Measurements from ENCODE around the gene RASA3.
"Not testable (repeated sequence)": the region's sequence is repeated elsewhere in the genome, so short reads cannot be mapped to it uniquely, and the experiment has no call there.

RASA3 gene

DNA sequence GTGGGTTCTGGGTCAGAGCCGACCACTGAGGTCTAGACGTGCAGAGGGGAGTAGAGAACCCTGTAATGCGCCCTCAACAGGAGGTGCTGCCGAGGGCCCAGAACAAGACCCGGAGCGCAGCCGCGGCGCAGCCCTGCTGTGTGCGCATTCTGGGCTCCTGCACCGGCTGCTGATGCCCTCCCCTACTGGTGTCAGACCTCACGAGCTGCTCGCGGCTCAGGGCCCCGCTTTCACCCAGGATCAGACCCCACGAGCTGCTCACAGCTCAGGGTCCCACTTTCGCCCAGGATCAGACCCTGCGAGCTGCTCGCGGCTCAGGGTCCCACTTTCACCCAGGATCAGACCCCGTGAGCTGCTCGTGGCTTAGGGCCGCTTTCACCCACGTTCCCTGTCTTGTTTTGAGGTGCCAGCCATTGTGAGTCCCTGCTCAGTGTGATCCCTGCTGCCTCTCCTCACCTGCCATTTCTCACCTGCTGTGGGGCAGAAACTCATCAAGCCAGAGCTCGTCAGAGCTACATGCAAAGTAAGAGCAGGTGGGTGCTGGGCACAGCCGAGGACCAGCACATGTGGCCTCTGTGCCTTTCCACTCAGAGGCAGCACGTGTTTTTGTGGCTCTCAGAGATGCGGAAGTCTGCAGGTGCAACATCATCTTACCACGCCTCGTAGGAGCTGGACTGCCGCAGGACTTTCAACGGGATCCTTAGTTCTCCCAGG lies 111.5 kb downstream of the RASA3 start:
- no peak for DNase-seq (ENCODE audit: low read depth, low spot score)

- DNase-seq (ENCODE audit: low read depth, low spot score) = not testable (repeated sequence)
Observed at GRCh38 chr13:114020134-114020533, 112.3 kb downstream of the RASA3 start.

DNA sequence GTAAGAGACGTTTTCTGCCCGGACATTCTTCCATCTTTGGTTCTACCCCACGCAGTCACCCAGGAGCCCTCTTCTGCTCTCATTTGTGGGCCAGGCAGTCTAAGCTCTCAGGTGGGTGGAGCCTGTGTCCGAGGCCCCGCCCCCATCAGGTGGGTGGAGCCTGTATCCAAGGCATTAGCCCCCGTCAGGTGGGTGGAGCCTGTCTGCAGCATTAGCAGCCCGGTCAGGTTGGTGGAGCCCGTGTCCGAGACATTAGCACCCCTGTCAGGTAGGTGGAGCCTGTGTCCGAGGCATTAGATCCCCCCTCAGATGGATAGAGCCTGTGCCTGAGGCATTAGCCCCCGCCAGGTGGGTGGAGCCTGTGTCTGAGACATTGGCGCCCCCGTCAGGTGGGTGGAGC lies 113.1 kb downstream of the RASA3 start:
- no peak for DNase-seq (ENCODE audit: low read depth, low spot score)

GRCh38 chr13:114018461-114019055 lies 113.9 kb downstream of the RASA3 start:
- DNase-seq (ENCODE audit: low read depth, low spot score) = no peak

- no peak for DNase-seq (ENCODE audit: low read depth, low spot score)
Observed at GRCh38 chr13:114017966-114018365, 114.5 kb downstream of the RASA3 start.

DNA sequence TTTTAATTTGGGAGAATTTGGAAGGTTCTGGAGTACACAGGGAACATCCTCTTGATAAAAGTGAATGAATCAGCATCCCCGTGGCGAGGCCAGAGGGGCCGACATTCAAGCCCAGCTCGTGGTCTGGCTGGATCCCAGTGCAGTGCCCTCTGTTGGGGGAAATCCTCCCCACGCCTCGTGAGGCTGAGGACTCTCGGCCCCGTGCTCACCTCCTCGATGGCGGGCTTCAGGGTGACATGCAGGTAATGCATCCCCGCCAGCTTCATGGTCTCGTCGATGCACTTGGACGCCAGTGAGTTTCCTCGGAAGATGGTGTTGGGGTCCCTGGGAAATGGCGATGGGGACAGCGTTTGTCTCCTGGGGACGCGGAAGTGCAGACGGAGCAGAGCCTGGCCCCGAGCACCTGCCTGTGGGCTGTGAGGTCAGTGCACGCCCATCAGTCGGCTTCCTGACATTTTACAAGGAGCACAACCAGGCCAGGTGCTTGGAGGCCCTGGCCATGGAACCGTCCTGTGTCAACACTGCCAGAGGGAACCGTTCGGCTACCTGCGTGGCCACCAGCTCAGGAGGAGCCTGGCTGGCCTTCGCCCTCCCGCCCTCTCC lies 115.3 kb downstream of the RASA3 start:
- DNase-seq (ENCODE audit: low read depth, low spot score) = no peak

GRCh38 chr13:114016321-114017027 lies 115.9 kb downstream of the RASA3 start:
- DNase-seq (ENCODE audit: low read depth, low spot score) = no peak

DNA sequence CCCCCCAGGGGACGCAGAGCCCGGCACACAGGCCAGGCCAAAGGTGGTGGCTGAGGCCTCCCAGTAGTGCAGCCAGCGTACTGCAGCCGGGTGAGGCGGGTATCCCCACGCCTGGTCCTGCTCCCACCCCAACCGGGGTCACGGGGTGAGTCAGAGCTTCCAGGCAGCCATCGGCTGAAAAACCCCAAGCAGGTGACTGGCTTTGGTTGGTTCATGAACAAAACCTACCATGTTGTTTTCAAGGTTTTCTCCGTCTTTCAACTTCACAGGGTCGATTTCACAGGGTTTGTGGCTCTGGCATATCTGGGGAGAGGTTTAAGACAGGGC lies 116.5 kb downstream of the RASA3 start:
- DNase-seq (ENCODE audit: low read depth, low spot score) = no peak

DNA sequence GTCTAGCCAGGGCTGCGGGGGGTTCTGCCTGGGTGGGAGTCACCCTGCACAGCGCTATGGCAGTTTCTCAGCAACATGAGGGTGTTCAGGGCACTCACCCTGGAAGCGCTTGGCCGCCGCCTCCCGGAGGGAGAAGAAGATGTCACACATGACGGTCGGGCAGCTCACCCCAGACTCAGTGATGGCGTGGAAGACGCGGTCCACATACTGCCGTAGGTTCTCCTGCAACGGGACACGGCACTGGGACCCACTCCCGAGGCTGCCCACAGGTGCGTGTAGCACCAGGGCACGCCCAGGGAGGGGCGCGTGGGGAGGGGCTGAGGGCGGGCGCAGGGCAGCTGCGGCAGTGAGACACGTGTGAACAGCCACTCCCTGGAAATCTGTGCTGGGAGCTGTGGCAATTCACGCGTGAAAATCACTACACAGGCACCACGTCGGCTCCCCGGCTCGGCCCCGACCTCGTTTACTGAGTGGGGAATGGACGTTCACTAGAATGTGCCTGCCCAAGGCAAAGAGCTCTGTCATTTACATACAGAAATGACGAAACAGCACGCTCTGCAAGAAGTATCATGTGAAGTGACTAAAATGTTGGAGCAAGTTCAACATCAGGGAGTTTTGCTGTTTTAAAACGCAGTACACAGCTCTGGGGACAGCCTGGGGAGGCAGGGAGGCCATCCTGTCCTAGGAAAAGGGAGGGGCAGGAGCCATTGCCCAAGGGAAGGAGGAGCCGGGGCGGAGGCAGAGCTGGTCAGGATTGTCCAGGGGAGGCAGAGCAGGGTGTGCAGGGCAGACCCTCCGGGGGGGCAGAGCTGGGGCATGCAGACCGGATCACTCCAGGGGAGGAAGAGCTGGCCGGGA lies 117.1 kb downstream of the RASA3 start:
- no peak for DNase-seq (ENCODE audit: low read depth, low spot score)

GRCh38 chr13:114013952-114014629 lies 118.3 kb downstream of the RASA3 start:
- no peak for DNase-seq (ENCODE audit: low read depth, low spot score)

DNA sequence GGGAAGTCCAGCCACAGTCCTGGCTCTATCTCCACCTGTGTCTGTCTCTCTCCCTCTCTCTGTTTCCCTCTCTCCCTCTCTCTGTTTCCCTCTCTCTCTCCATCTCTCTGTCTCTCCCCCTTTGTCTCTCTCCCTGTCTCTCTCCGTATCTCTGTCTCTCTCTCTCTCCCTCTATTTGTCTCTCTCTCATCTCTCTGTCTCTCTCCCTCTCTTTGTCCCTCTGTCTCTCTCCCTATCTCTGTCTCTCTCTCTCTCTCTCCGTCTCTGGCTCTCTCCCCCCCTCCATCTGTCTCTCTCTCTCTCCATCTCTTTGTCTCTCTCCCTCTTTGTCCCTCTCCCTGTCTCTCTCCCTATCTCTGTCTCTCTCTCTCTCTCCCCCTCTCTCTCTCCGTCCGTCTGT lies 119.1 kb downstream of the RASA3 start:
- DNase-seq (ENCODE audit: low read depth, low spot score) = no peak

- DNase-seq (ENCODE audit: low read depth, low spot score) = no peak
Observed at GRCh38 chr13:114012921-114013320, 119.5 kb downstream of the RASA3 start.

DNA sequence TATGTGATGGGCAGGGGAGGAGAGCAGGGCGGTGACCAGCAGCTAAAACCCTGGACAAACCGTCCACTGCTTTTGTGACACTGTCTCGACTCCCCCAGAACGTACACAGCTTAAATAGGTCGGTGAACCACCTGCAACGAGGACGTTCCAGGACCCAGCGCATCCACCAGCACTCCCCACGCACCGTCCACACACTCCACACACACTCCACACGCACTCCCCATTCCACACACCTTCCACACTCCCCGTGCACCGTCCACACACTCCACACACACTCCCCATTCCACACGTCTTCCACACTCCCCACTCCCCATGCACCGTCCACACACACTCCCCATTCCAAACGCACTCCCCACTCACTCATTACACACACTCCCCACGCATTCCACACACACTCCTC lies 120.3 kb downstream of the RASA3 start:
- DNase-seq (ENCODE audit: low read depth, low spot score) = no peak

GRCh38 chr13:114011226-114011625 lies 121.2 kb downstream of the RASA3 start:
- no peak for DNase-seq (ENCODE audit: low read depth, low spot score)

GRCh38 chr13:114010401-114011101 lies 121.9 kb downstream of the RASA3 start:
- DNase-seq (ENCODE audit: low read depth, low spot score) = no peak

DNA sequence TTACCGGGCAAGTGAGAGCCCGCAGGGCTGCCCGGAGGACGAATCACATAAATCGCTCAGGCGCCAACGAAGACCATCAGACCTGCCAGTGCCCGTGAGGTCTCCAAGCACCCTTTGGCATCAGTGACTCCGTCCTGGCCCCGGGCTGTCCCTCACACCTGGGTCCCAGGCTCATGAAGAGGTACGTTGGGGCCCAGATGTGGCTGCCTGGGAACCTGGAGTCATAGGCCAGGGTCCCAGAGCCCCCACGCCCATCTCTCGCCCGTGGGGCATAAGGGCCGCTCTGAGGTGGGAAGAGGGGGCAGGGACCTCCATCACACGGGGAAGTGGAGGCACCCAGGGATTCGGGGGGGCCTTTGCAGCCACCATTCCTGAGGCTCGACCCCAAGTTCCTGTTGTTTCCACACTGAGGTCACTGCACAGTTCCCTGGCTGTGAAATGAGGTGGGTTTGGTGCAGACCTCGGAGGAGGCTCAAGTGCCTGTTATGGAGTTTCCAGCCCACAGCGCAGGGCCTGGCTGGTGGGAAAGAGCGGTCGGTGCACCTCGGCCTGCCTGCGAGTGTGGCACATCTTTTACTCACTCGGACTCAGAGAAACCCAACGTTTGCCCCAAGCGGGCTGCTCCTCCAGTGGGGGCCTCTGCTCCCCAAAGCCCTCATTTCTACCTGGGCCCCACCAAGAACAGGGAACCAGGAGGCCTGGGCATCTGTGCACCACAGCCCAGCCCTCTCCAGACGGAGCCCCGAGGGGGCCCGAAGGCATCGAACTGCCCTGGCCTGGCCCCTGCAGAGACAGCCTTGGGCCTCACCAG lies 122.6 kb downstream of the RASA3 start:
- no peak for DNase-seq (ENCODE audit: low read depth, low spot score)

- DNase-seq (ENCODE audit: low read depth, low spot score) = no peak
Observed at GRCh38 chr13:114008964-114009589, 123.3 kb downstream of the RASA3 start.

DNA sequence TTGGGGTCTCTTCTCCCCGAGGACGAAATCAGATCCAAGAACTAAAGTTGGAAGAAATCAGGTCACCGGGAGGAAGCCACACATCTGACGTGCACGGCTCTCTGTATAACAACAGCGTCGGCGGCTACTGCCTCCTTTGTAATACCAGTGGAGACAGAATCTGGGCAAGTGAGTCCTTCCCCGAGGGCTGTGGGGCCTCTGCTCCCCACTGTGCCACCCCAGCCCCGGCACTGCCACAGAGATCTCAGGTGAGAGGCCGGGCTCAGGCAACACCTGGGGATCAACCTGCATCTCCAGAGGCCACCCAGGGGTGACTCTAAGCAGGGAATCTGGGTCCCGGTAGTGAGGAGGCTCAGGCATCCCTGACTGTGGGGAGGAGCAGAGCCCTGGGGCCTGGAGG lies 124.9 kb downstream of the RASA3 start:
- DNase-seq (ENCODE audit: low read depth, low spot score) = no peak

DNA sequence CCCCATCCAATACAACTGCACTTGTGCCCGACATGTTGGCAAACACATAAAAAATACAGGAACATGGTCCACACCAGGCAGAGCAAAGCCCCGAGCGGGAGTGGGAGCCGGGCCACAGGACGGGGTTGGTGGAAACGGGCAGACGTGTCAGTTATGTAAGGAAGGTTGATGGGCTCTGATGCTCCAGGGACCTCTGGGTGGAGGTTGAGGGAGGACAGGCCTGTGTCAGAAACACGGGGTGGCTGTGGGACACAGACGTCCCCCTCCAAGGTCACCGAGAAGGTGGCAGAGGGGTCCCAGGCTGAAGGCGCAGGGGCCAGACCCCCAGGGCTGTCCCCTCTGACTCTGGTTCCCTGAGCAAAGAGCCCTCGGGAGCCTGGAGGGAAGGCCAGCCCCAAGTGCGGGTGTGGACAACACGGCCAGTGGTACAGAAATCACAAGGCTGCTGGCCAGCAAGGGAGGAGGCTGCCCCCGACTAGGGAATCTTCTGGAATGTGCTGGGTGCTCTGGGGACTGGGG lies 127.2 kb downstream of the RASA3 start:
- DNase-seq (ENCODE audit: low read depth, low spot score) = no peak

Data from activated CD4-positive, CD25-positive, alpha-beta regulatory T cell treated with anti-CD3 and anti-CD28 coated beads, Interleukin-2, amount 50 U/mL, for 16 hours (primary cell).